GM12878 (cell line): Measurements from ENCODE around the gene DMXL1. TPM values are rescaled to one million over a fixed set of nuclear protein-coding genes. Genes with fewer than 3 reads are reported as not detected.

Experiments
- ATAC-seq: fragments of 200-7000 bp; cut with Tn5 transposase; 3 replicates; pipeline ENCODE4 v1.9.1; 2020; ENCODE audit warnings: mild to moderate bottlenecking, moderate library complexity
- BruUV-seq: library from RNA; stranded (reverse); fragments of 400-500 nt; replicated peaks from 2 replicates; lab custom pipeline; 2021; lab: Mats Ljungman, UMichigan
- CTCF ChIA-PET: fragments of 300-600 bp; sonication (Branson Sonifier 250); formaldehyde crosslinking; extraction: SDS; loops from one replicate; lab custom pipeline; 2021; ENCODE audit warnings: inconsistent platforms; lab: Yijun Ruan, JAX
- POLR2A ChIA-PET: fragments of 350-600 bp; formaldehyde crosslinking; extraction: SDS; loops from one replicate; lab custom pipeline; 2021; ENCODE audit warnings: inconsistent platforms; lab: Charles Lee
- RAD21 ChIA-PET: fragments of 300-600 bp; sonication (Branson Sonifier 250); formaldehyde crosslinking; loops from one replicate; lab custom pipeline; 2023; ENCODE audit warnings: antibody characterized with exemption; ENCODE audit not compliant: unreplicated experiment; lab: Charles Lee
- SMC1A ChIA-PET: fragments of 300-600 bp; sonication (Branson Sonifier 250); formaldehyde crosslinking; loops from one replicate; lab custom pipeline; 2023; ENCODE audit not compliant: unreplicated experiment, uncharacterized antibody; lab: Charles Lee
- DNase-seq: peaks from one replicate; pipeline ENCODE4 v3.0.0-alpha.2; 2011; ENCODE audit warnings: low read depth, low spot score
- FAIRE-seq: peaks from 3 replicates; lab custom pipeline; 2011; peaks lifted over from hg19 to GRCh38; lab: Jason Lieb, UNC
- H2AFZ ChIP-seq: 2 replicates; pipeline ENCODE4 v1.6.0; 2011; ENCODE audit warnings: low read depth, low read length, control low read depth; ENCODE audit not compliant: control insufficient read depth
- H3K27ac ChIP-seq: 2 replicates; pipeline ENCODE4 v1.5.1; 2011; ENCODE audit warnings: control low read depth; ENCODE audit not compliant: control insufficient read depth, insufficient read depth
- H3K27me3 ChIP-seq, 2 experiments: replicated peaks in 1 of 2; 2 replicates each; pipeline versions ENCODE4 v1.6.0 to v1.6.1; 2011; ENCODE audit warnings: low read length in 1 of 2; ENCODE audit not compliant: control insufficient read depth in 2 of 2, insufficient read depth in 2 of 2
- H3K36me3 ChIP-seq, 2 experiments: 2 replicates each; pipeline ENCODE4 v1.5.1; 2011; ENCODE audit warnings: low read length in 1 of 2; ENCODE audit not compliant: control insufficient read depth in 2 of 2, insufficient read depth in 2 of 2
- H3K4me1 ChIP-seq: 2 replicates; pipeline ENCODE4 v1.6.1; 2011; ENCODE audit warnings: mild to moderate bottlenecking, low read length, moderate library complexity, mixed read lengths; ENCODE audit not compliant: control insufficient read depth, insufficient read depth
- H3K4me2 ChIP-seq: 2 replicates; pipeline ENCODE4 v1.6.0; 2011; ENCODE audit warnings: control low read depth; ENCODE audit not compliant: control insufficient read depth, insufficient read depth
- H3K4me3 ChIP-seq: fragments of 200-600 bp; sonication (generic); 2 replicates; pipeline ENCODE4 v1.5.1; 2016
- H3K79me2 ChIP-seq: 2 replicates; pipeline ENCODE4 v1.6.0; 2011; ENCODE audit warnings: low read length; ENCODE audit not compliant: control insufficient read depth, insufficient read depth
- H3K9ac ChIP-seq: 2 replicates; pipeline ENCODE4 v1.8.0; 2011; ENCODE audit warnings: low read length, control low read depth, mixed read lengths; ENCODE audit not compliant: control insufficient read depth, insufficient read depth
- H3K9me3 ChIP-seq: replicated peaks from 3 replicates; pipeline ENCODE4 v1.5.1; 2011; ENCODE audit warnings: mild to moderate bottlenecking, low read length; ENCODE audit not compliant: control insufficient read depth, insufficient read depth
- H4K20me1 ChIP-seq: 2 replicates; pipeline ENCODE4 v1.6.0; 2011; ENCODE audit not compliant: control insufficient read depth, insufficient read depth
- CBX5 ChIP-seq: sonication (generic); IDR thresholded peaks from 2 replicates; pipeline ENCODE4 v1.6.1; 2016; ENCODE audit warnings: low read depth, moderate library complexity, mild to moderate bottlenecking, inconsistent platforms
- CHD1 ChIP-seq: IDR thresholded peaks from 2 replicates; pipeline ENCODE4 v1.6.1; 2012; ENCODE audit warnings: low read depth, low read length, improper control_type of control experiment
- DPF2 ChIP-seq: fragments of 450-650 bp; IDR thresholded peaks from 2 replicates; pipeline ENCODE4 v1.6.1; 2017; ENCODE audit warnings: mild to moderate bottlenecking
- EED ChIP-seq: sonication (generic); IDR thresholded peaks from 2 replicates; pipeline ENCODE4 v1.6.1; 2016; ENCODE audit warnings: antibody characterized with exemption, low read depth
- ELK1 ChIP-seq: IDR thresholded peaks from 2 replicates; pipeline ENCODE4 v1.6.1; 2012; ENCODE audit warnings: low read depth, low read length, improper control_type of control experiment
- IKZF2 ChIP-seq, 2 experiments: fragments of 450-650 bp; IDR thresholded peaks; 2 replicates each; pipeline ENCODE4 v1.6.1; 2017; ENCODE audit warnings: mild to moderate bottlenecking in 2 of 2, moderate library complexity in 2 of 2
- IRF5 ChIP-seq: fragments of 450-650 bp; IDR thresholded peaks from 2 replicates; pipeline ENCODE4 v1.6.1; 2017; ENCODE audit warnings: borderline replicate concordance
- LARP7 ChIP-seq: fragments of 450-650 bp; IDR thresholded peaks from 2 replicates; pipeline ENCODE4 v1.6.1; 2017; ENCODE audit warnings: mild to moderate bottlenecking
- MYB ChIP-seq: fragments of 150-350 bp; IDR thresholded peaks from 2 replicates; pipeline ENCODE4 v1.6.1; 2014; ENCODE audit warnings: mild to moderate bottlenecking, low read depth, low read length, borderline replicate concordance
- PAX8 ChIP-seq: fragments of 450-650 bp; IDR thresholded peaks from 2 replicates; pipeline ENCODE4 v1.6.1; 2017; ENCODE audit warnings: mild to moderate bottlenecking, moderate library complexity
- RBBP5 ChIP-seq: fragments of 200-600 bp; sonication (generic); conservative IDR thresholded peaks from 2 replicates; pipeline ENCODE4 v1.6.1; 2016
- ZNF217 ChIP-seq: fragments of 450-650 bp; IDR thresholded peaks from 2 replicates; pipeline ENCODE4 v1.6.1; 2017; ENCODE audit warnings: antibody characterized with exemption, mild to moderate bottlenecking
- WGBS: methylation state at CpG from one replicate; pipeline ENCODE4 v1.1.6; 2016; ENCODE audit warnings: low lambda C conversion rate; ENCODE audit not compliant: insufficient replicate concordance, insufficient coverage; ENCODE audit errors: missing lambda C conversion rate; 5-methylcytosine and 5-hydroxymethylcytosine counted together
- in situ Hi-C: fragments of 300-500 bp; cut with MboI; formaldehyde crosslinking; loops from 9 replicates; pipeline ENCODE4 v1.14.3; 2018; ENCODE audit warnings: mixed read lengths
- intact Hi-C: fragments of 100-400 bp; cut with micrococcal nuclease; formaldehyde crosslinking; loops from one replicate; pipeline ENCODE4 v1.14.2; 2022; ENCODE audit not compliant: unreplicated experiment
- polyA plus RNA-seq, 11 experiments: library from polyadenylated mRNA; depleted of rRNA in 4 of 11; unstranded in 6 of 11; stranded (reverse) in 5 of 11; fragments of >200 nt; fragmentation: Nextera tagmentation in 4 of 11; fragmentation: Illumina TruSeq in 1 of 11; extraction: Ambion mirVana in 4 of 11; extraction: Trizol in 1 of 11; gene quantifications; 1 replicate in 1 of 11; 2 replicates in 10 of 11; pipeline versions ENCODE4 v1.2.1 to v1.2.3, GENCODE V29; 2011 to 2016; ENCODE audit warnings: inconsistent platforms in 2 of 11, missing spikeins in 2 of 11, low read depth in 1 of 11
- total RNA-seq, 4 experiments: library from RNA; depleted of rRNA in 3 of 4; stranded (reverse); fragments of >200 nt in 3 of 4; fragmentation: Illumina TruSeq in 1 of 4; extraction: Trizol in 1 of 4; gene quantifications; 2 replicates each; pipeline versions ENCODE4 v1.2.1 to v1.2.3, GENCODE V29; 2013 to 2021
- TF ChIP-seq, protein P1 (sequence below): fragments of 450-650 bp; formaldehyde crosslinking; IDR thresholded peaks from 2 replicates; pipeline ENCODE4 v1.4.0; 2022; ENCODE audit warnings: mild to moderate bottlenecking, moderate library complexity
- TF ChIP-seq, protein P2 (sequence below): fragments of 450-650 bp; IDR thresholded peaks from 2 replicates; pipeline ENCODE4 v1.6.1; 2017; ENCODE audit warnings: mild to moderate bottlenecking, moderate library complexity
- TF ChIP-seq, protein P3 (sequence below): fragments of 450-650 bp; IDR thresholded peaks from 2 replicates; pipeline ENCODE4 v1.6.1; 2014; ENCODE audit warnings: mild to moderate bottlenecking

DMXL1 gene
- total and polyA plus RNA-seq, 10 of the 15 experiments (the other 5 are each of a cell fraction or from before 2014, with no cell fraction given), result 9.1 to 67.7 (median 34.1) TPM

DNA sequence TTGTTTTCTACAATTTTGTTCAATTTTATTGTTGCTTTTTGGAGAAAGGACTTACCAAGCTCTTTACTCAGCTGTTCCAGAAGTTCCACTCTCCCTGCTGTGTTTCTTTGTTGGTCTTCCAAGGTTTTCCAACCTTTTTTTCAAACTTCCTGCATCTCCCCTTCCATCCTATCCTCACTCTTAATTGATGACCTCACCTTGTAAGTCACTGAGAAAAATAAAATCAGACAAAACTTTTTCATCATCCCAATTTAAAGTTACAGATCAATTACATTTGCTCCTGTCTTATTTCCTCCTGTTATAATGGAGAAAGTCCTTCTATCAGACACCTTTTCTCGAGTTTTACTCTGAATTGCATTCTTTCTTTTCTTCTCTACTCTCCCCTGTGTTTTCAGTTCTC, 121.1 kb downstream of the DMXL1 start:
- ChIA-PET CTCF (no interaction called here), SMC1A (interaction anchor here (0.8 to 1.7 kb wide), 4 partner anchors 9 to 220 kb away, joined by 3 to 6 read pairs (median 4); no protein-coding TSS in a partner anchor)
- intact Hi-C loops, result no loop called here
- TF ChIP-seq DPF2, result no peak
- TF ChIP-seq, protein P1, sequence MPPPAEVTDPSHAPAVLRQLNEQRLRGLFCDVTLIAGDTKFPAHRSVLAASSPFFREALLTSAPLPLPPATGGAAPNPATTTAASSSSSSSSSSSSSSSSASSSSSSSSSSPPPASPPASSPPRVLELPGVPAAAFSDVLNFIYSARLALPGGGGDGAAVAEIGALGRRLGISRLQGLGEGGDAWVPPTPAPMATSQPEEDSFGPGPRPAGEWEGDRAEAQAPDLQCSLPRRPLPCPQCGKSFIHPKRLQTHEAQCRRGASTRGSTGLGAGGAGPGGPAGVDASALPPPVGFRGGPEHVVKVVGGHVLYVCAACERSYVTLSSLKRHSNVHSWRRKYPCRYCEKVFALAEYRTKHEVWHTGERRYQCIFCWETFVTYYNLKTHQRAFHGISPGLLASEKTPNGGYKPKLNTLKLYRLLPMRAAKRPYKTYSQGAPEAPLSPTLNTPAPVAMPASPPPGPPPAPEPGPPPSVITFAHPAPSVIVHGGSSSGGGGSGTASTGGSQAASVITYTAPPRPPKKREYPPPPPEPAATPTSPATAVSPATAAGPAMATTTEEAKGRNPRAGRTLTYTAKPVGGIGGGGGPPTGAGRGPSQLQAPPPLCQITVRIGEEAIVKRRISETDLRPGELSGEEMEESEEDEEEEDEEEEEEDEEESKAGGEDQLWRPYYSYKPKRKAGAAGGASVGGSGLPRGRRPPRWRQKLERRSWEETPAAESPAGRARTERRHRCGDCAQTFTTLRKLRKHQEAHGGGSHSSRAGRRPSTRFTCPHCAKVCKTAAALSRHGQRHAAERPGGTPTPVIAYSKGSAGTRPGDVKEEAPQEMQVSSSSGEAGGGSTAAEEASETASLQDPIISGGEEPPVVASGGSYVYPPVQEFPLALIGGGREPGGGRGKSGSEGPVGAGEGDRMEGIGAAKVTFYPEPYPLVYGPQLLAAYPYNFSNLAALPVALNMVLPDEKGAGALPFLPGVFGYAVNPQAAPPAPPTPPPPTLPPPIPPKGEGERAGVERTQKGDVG, result no peak
- no peak for TF ChIP-seq ELK1
- no peak for TF ChIP-seq IRF5
- no peak for TF ChIP-seq PAX8
- no peak for TF ChIP-seq RBBP5
- no peak for TF ChIP-seq IKZF2 (IDR thresholded peaks at IDR 0.05)
- TF ChIP-seq CBX5, result no peak
- TF ChIP-seq CHD1, result no peak
- TF ChIP-seq MYB, result no peak
- no peak for TF ChIP-seq EED
- TF ChIP-seq LARP7, result no peak
- TF ChIP-seq, protein P2, sequence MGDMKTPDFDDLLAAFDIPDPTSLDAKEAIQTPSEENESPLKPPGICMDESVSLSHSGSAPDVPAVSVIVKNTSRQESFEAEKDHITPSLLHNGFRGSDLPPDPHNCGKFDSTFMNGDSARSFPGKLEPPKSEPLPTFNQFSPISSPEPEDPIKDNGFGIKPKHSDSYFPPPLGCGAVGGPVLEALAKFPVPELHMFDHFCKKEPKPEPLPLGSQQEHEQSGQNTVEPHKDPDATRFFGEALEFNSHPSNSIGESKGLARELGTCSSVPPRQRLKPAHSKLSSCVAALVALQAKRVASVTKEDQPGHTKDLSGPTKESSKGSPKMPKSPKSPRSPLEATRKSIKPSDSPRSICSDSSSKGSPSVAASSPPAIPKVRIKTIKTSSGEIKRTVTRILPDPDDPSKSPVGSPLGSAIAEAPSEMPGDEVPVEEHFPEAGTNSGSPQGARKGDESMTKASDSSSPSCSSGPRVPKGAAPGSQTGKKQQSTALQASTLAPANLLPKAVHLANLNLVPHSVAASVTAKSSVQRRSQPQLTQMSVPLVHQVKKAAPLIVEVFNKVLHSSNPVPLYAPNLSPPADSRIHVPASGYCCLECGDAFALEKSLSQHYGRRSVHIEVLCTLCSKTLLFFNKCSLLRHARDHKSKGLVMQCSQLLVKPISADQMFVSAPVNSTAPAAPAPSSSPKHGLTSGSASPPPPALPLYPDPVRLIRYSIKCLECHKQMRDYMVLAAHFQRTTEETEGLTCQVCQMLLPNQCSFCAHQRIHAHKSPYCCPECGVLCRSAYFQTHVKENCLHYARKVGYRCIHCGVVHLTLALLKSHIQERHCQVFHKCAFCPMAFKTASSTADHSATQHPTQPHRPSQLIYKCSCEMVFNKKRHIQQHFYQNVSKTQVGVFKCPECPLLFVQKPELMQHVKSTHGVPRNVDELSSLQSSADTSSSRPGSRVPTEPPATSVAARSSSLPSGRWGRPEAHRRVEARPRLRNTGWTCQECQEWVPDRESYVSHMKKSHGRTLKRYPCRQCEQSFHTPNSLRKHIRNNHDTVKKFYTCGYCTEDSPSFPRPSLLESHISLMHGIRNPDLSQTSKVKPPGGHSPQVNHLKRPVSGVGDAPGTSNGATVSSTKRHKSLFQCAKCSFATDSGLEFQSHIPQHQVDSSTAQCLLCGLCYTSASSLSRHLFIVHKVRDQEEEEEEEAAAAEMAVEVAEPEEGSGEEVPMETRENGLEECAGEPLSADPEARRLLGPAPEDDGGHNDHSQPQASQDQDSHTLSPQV, result no peak
- TF ChIP-seq ZNF217, result no peak
- TF ChIP-seq, protein P3, sequence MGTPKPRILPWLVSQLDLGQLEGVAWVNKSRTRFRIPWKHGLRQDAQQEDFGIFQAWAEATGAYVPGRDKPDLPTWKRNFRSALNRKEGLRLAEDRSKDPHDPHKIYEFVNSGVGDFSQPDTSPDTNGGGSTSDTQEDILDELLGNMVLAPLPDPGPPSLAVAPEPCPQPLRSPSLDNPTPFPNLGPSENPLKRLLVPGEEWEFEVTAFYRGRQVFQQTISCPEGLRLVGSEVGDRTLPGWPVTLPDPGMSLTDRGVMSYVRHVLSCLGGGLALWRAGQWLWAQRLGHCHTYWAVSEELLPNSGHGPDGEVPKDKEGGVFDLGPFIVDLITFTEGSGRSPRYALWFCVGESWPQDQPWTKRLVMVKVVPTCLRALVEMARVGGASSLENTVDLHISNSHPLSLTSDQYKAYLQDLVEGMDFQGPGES, result no peak

More for the DNA sequence above, 121.1 kb downstream of the DMXL1 start:
- in situ Hi-C loops, result no loop called here
- ChIA-PET POLR2A (no interaction called here), RAD21 (no interaction called here)
- no TSS peak for BruUV-seq
- ATAC-seq (no peak), DNase-seq (no peak), FAIRE-seq (no peak)
- Histone ChIP-seq H3K27ac (no peak overlapping the region), H4K20me1 (no peaks in the 10 kb centered on the region), H3K79me2 (no peaks in the 10 kb centered on the region), H3K9me3 (no peaks in the 10 kb centered on the region), H3K4me2 (no peak overlapping the region), H3K9ac (no peak overlapping the region), H3K27me3 (no peaks in the 10 kb centered on the region), H3K4me1 (no peaks in the 10 kb centered on the region), H3K36me3 (peaks cover 0 to 15% of the 10 kb centered on the region in 2 experiments; a peak in 3 of 4 replicates), H2AFZ (no peak overlapping the region), H3K4me3 (no peak overlapping the region)
- WGBS, result 60% methylated on average over 1 of the region's 1 CpG
